Pancreas (tissue), 10 donors: ENCODE measurements around the gene PIK3IP1. TPM values are rescaled to one million over a fixed set of nuclear protein-coding genes. Genes with fewer than 3 reads are reported as not detected.

ENCODE experiments used
- ATAC-seq, 4 donors: fragments of 200-7000 bp; cut with Tn5 transposase; one replicate each; pipeline versions ENCODE4 v1.8.0 to v1.9.1; 2020; ENCODE audit warnings: mild to moderate bottlenecking in 4 of 4, moderate library complexity in 4 of 4
- DNase-seq, 6 donors: peaks; one replicate each; pipeline ENCODE4 v3.0.0-alpha.2; 2020
- FAIRE-seq: peaks from 2 replicates; lab custom pipeline; 2012; peaks lifted over from hg19 to GRCh38; lab: Jason Lieb, UNC
- H3K27ac ChIP-seq, 4 donors: fragments of 200-600 bp; sonication (generic); 1 replicate in 3 of 4; 2 replicates in 1 of 4; pipeline versions ENCODE4 v1.5.0 to v1.8.0; 2020
- H3K27me3 ChIP-seq, 4 donors: fragments of 200-600 bp; one replicate each; pipeline ENCODE4 v1.8.0; 2021
- H3K36me3 ChIP-seq, 3 donors: fragments of 200-600 bp; sonication (generic) in 1 of 3; one replicate each; pipeline versions ENCODE4 v1.5.0 to v1.8.0; 2020 to 2021
- H3K4me1 ChIP-seq, 3 donors: fragments of 200-600 bp; one replicate each; pipeline ENCODE4 v1.8.0; 2021
- H3K4me3 ChIP-seq, 4 donors: fragments of 200-600 bp; sonication (generic) in 2 of 4; one replicate each; pipeline versions ENCODE4 v1.5.0 to v1.8.0; 2020 to 2021
- H3K9me3 ChIP-seq, 4 donors: fragments of 200-600 bp; one replicate each; pipeline ENCODE4 v1.8.0; 2021
- WGBS, 2 donors: extraction: QIAGEN DNeasy Blood & Tissue Kit; methylation state at CpG; one replicate each; pipeline ENCODE4 v1.1.7; 2013; 5-methylcytosine and 5-hydroxymethylcytosine counted together
- intact Hi-C, 3 donors: fragments of 100-400 bp; cut with DNase I; formaldehyde crosslinking; loops; one replicate each; pipeline versions ENCODE4 v1.11.1 to v1.14.2; 2022
- polyA plus RNA-seq, 2 donors: library from polyadenylated mRNA; stranded (reverse); fragments of 200-250 nt; gene quantifications; one replicate each; pipeline ENCODE4 v1.2.3, GENCODE V29; 2013
- total RNA-seq, 6 donors: library from RNA; stranded (reverse); fragmentation: NEBNext Ultra II Directional in 4 of 6; extraction: Animal tissue kit (Norgen Biotek cat#: 25700) in 4 of 6; gene quantifications; one replicate each; pipeline versions ENCODE4 v1.2.1 to v1.2.4, GENCODE V29; 2021 to 2023
- TF ChIP-seq, protein P1 (sequence below), 4 donors: fragments of 200-600 bp; sonication (generic) in 3 of 4; IDR thresholded peaks; one replicate each; pipeline versions ENCODE4 v1.5.0 to v1.8.0; 2021; ENCODE audit warnings: antibody characterized with exemption in 4 of 4
- donor health status: healthy with polysubstance abuse.
- donor health status: DM: no; HTN: no; CAD: no; lungs with moderate emphysema.
- donor health status: DM: no; HTN: no; CAD: no.
- donor health status: control.
- donor health status: control.
- donor health status: Bipolar disorder and iron deficiency.
- donor health status: DM: yes; HTN: yes; CAD: no.
- donor health status: DM: no; HTN: no; CAD: no.
- donor health status: DM: no; HTN: no; CAD: no.
- donor health status: DM: yes; HTN: yes; CAD: no.

PIK3IP1 gene
- total and polyA plus RNA-seq, 8 donors = 2.4 to 24.5 (median 5.7) TPM

DNA sequence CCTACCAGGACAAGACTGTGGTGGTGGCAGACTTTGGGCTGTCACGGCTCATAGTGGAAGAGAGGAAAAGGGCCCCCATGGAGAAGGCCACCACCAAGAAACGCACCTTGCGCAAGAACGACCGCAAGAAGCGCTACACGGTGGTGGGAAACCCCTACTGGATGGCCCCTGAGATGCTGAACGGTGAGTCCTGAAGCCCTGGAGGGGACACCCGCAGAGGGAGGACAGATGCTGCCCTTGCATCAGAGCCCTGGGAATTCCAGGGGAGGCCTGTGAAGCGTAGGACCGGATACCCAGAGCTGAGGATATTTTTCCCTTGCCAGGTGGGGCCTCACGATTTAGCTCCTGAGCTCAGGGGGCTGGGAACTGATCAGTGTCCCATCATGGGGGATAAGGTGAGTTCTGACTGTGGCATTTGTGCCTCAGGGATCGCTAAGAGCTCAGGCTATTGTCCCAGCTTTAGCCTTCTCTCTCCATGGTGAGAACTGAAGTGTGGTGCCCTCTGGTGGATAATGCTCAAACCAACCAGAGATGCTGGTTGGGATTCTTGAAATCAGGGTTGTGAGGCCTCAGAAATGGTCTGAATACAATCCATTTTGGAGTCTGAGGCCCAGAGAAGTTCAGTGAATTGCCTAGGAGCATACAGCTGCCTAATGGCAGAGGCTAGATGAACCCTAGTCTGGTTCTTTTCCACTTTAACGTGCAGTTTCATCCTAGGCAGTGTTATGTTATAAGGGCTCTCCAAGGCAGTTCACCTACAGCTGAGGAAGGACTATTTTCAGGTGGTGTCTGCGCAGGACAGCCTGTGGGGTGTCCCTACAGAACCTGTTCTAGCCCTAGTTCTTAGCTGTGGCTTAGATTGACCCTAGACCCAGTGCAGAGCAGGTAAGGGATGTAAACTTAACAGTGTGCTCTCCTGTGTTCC lies 19.5 kb downstream of the PIK3IP1 start:
- Histone ChIP-seq H3K27ac (no peak overlapping the region), H3K9me3 (no peaks in the 10 kb centered on the region), H3K27me3 (no peaks in the 10 kb centered on the region), H3K36me3 (peaks cover 6 to 33% (median 9%) of the 10 kb centered on the region in 3 donors), H3K4me1 (no peaks in the 10 kb centered on the region), H3K4me3 (no peak overlapping the region)
- DNase-seq = peak in 2 of 6 donors; percentile 46 to 62
- WGBS, 2 donors = 73 to 76% methylated on average over 15 of the region's 15 CpGs
- peak; percentile 57 to 77 (median 76) for ATAC-seq
- intact Hi-C loops = no loop called here
- TF ChIP-seq, protein P1, sequence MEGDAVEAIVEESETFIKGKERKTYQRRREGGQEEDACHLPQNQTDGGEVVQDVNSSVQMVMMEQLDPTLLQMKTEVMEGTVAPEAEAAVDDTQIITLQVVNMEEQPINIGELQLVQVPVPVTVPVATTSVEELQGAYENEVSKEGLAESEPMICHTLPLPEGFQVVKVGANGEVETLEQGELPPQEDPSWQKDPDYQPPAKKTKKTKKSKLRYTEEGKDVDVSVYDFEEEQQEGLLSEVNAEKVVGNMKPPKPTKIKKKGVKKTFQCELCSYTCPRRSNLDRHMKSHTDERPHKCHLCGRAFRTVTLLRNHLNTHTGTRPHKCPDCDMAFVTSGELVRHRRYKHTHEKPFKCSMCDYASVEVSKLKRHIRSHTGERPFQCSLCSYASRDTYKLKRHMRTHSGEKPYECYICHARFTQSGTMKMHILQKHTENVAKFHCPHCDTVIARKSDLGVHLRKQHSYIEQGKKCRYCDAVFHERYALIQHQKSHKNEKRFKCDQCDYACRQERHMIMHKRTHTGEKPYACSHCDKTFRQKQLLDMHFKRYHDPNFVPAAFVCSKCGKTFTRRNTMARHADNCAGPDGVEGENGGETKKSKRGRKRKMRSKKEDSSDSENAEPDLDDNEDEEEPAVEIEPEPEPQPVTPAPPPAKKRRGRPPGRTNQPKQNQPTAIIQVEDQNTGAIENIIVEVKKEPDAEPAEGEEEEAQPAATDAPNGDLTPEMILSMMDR (IDR thresholded peaks at IDR 0.05) = peak; percentile 34 to 65 (median 54)
- FAIRE-seq = no peak

DNA sequence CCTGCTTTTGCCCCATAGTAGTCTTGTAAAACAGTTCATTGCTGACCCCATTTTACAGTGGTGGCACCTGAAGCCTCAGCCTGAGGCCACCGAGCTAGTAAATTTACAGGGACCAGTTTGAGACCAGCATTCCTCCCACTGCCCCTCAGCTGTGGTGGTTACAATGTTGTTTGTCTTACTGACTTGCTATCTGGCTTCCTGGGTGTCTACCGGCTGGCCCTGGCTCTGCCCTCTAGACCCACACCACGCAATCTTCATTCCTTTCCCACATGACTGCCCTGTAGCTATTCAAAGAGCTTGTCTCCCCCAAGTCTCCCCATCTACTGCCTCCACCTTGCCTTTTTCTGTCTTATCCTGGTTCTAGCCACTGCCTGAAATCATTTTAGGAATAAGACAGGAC lies 20.8 kb downstream of the PIK3IP1 start:
- Histone ChIP-seq H3K27ac (no peak overlapping the region), H3K27me3 (no peaks in the 10 kb centered on the region), H3K4me1 (no peaks in the 10 kb centered on the region), H3K9me3 (no peaks in the 10 kb centered on the region), H3K4me3 (no peak overlapping the region), H3K36me3 (peaks cover 11 to 41% (median 13%) of the 10 kb centered on the region in 3 donors)
- FAIRE-seq (no peak), DNase-seq (peak in 1 of 6 donors; percentile 23), ATAC-seq (no peak)
- intact Hi-C loops = no loop called here
- TF ChIP-seq, protein P1 (IDR thresholded peaks at IDR 0.05) = no peak
- 79 to 82% methylated on average over 3 of the region's 3 CpGs for WGBS, 2 donors

- no peaks in the 10 kb centered on the region for H3K9me3 ChIP-seq
- ATAC-seq = no peak
- no peak overlapping the region for H3K27ac ChIP-seq
- no peaks in the 10 kb centered on the region for H3K4me1 ChIP-seq
- WGBS, 2 donors = 85 to 96% methylated on average over 4 of the region's 4 CpGs
- H3K27me3 ChIP-seq = no peaks in the 10 kb centered on the region
- peak in 1 of 6 donors; percentile 15 for DNase-seq
- H3K4me3 ChIP-seq = no peak overlapping the region
- TF ChIP-seq, protein P1 (IDR thresholded peaks at IDR 0.05) = no peak
- no peak for FAIRE-seq
- intact Hi-C loops = no loop called here
- peaks cover 11 to 45% (median 13%) of the 10 kb centered on the region in 3 donors for H3K36me3 ChIP-seq
Measured at GRCh38 chr22:31271026-31271425, 21.3 kb downstream of the PIK3IP1 start.

DNA sequence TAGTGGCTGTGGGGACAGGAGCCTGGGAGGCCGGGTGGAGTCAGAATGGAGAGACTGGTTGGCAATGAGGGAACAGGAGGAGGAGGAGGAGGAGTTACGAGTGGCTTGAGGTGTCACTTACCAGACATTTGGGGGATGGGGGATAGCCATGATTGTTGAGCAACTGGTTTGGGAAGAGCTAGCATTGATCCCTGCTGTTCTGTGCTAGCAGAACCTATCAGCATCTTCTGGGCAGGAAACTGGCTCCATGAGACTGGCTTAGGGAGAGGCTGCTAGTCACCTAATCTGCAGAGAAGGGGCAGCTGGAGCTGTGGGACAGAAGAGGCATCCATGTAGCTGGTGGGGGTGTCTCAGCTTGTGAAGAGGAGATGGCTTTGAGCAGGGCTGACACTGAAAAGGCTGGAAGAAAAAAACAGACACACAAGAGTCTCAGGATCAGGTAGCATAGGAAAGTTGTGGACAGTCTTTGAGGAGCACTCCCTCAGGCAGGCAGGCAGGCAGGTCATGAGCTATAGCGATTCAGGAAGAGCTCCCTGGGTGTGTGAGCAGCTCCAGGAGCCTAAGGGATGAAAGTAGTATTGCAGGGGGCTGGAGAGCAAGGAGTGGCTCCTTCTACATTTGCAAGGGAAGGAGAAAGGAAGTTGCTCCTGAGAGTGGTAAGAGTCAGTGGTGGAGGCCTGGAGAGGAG lies 22.3 kb downstream of the PIK3IP1 start:
- Histone ChIP-seq H3K9me3 (no peaks in the 10 kb centered on the region), H3K4me1 (no peaks in the 10 kb centered on the region), H3K36me3 (peaks cover 7 to 42% (median 16%) of the 10 kb centered on the region in 3 donors), H3K4me3 (no peak overlapping the region), H3K27ac (no peak overlapping the region), H3K27me3 (no peaks in the 10 kb centered on the region)
- FAIRE-seq (no peak), ATAC-seq (no peak), DNase-seq (no peak)
- TF ChIP-seq, protein P1 (IDR thresholded peaks at IDR 0.05) = no peak
- 54 to 84% methylated on average over 2 to 3 of the region's 3 CpGs for WGBS, 2 donors
- intact Hi-C loops = no loop called here
